T-cell (primary cell): ENCODE results near the gene VWF. TPM values are rescaled to one million over a fixed set of nuclear protein-coding genes. Genes with fewer than 3 reads are reported as not detected.
"Not testable (repeated sequence)": the region's sequence is repeated elsewhere in the genome, so short reads cannot be mapped to it uniquely, and the experiment has no call there.

ENCODE experiments used
- ATAC-seq, 4 experiments: fragments of 200-7000 bp in 3 of 4; fragments of 150-1000 bp in 1 of 4; cut with Tn5 transposase; replicated peaks in 1 of 4; 1 replicate in 3 of 4; 2 replicates in 1 of 4; pipeline ENCODE4 v1.10.0; 2021; ENCODE audit warnings: moderate library complexity in 3 of 4, mild to moderate bottlenecking in 2 of 4, moderate number of reproducible peaks in 1 of 4
- CTCF ChIA-PET, 2 donors: fragments of 300-600 bp; sonication (Branson Sonifier 250); formaldehyde crosslinking; loops; one replicate each; lab custom pipeline; 2022; ENCODE audit warnings: antibody characterized with exemption in 2 of 2; lab: Charles Lee
- POLR2A ChIA-PET, 2 donors: fragments of 300-600 bp; sonication (Branson Sonifier 250); formaldehyde crosslinking; loops; one replicate each; lab custom pipeline; 2022; ENCODE audit warnings: antibody characterized with exemption in 2 of 2; lab: Charles Lee
- DNase-seq, 35 experiments: peaks; one replicate each; pipeline versions ENCODE4 v3.0.0 to v3.0.0-alpha.2; 2013 to 2023
- H3K27ac ChIP-seq: one replicate; pipeline ENCODE4 v1.5.1; 2013; ENCODE audit warnings: low read length
- H3K27me3 ChIP-seq, 2 experiments: replicated peaks in 1 of 2; 1 replicate in 1 of 2; 2 replicates in 1 of 2; pipeline versions ENCODE4 v1.6.1 to v1.7.0; 2013; ENCODE audit warnings: low read length in 1 of 2, mixed read lengths in 1 of 2; ENCODE audit not compliant: control insufficient read depth in 2 of 2, insufficient read depth in 2 of 2; ENCODE audit errors: extremely low read depth in 1 of 2
- H3K36me3 ChIP-seq, 2 donors: 1 replicate in 1 of 2; 2 replicates in 1 of 2; pipeline versions ENCODE4 v1.6.1 to v1.7.0; 2013; ENCODE audit warnings: low read length in 1 of 2; ENCODE audit not compliant: control insufficient read depth in 2 of 2, insufficient read depth in 1 of 2; ENCODE audit errors: extremely low read depth in 1 of 2
- H3K4me1 ChIP-seq, 2 experiments: 1 replicate in 1 of 2; 2 replicates in 1 of 2; pipeline versions ENCODE4 v1.6.1 to v1.7.0; 2013; ENCODE audit warnings: low read length in 2 of 2, mixed read lengths in 1 of 2; ENCODE audit not compliant: insufficient read depth in 2 of 2, control insufficient read depth in 1 of 2; ENCODE audit errors: extremely low read depth in 1 of 2
- H3K4me3 ChIP-seq, 2 donors: 1 replicate in 1 of 2; 2 replicates in 1 of 2; pipeline versions ENCODE4 v1.5.1 to v1.7.0; 2013; ENCODE audit warnings: mild to moderate bottlenecking in 2 of 2, low read length in 1 of 2, moderate library complexity in 1 of 2; ENCODE audit not compliant: control insufficient read depth in 1 of 2; ENCODE audit errors: extremely low read depth in 1 of 2
- H3K9me3 ChIP-seq: 2 replicates; pipeline ENCODE4 v1.7.0; 2013
- H3K27ac Mint-ChIP-seq, 2 donors: one replicate each; pipeline ENCODE4 v1.8.0; 2020 to 2021; ENCODE audit warnings: mild to moderate bottlenecking in 2 of 2, mixed read lengths in 2 of 2
- H3K27me3 Mint-ChIP-seq, 2 donors: one replicate each; pipeline ENCODE4 v1.8.0; 2021 to 2022; ENCODE audit warnings: mixed read lengths in 2 of 2
- H3K36me3 Mint-ChIP-seq: one replicate; pipeline ENCODE4 v1.8.0; 2021; ENCODE audit warnings: mixed read lengths
- H3K4me1 Mint-ChIP-seq, 3 donors: one replicate each; pipeline ENCODE4 v1.8.0; 2020 to 2022; ENCODE audit warnings: mixed read lengths in 3 of 3, mild to moderate bottlenecking in 1 of 3
- H3K4me3 Mint-ChIP-seq, 3 donors: one replicate each; pipeline ENCODE4 v1.8.0; 2020 to 2022; ENCODE audit warnings: mild to moderate bottlenecking in 3 of 3, mixed read lengths in 3 of 3, moderate library complexity in 3 of 3
- H3K9me3 Mint-ChIP-seq, 3 donors: one replicate each; pipeline ENCODE4 v1.8.0; 2020 to 2022; ENCODE audit warnings: mixed read lengths in 3 of 3
- WGBS: methylation state at CpG from one replicate; pipeline ENCODE4 v1.1.5; 2013; ENCODE audit warnings: missing lambda C conversion rate; ENCODE audit not compliant: insufficient coverage; 5-methylcytosine and 5-hydroxymethylcytosine counted together
- total RNA-seq, 35 experiments: library from RNA in 6 of 35; stranded (reverse) in 6 of 35; fragments of 120-200 nt in 1 of 35; gene quantifications; one replicate each; pipeline versions ENCODE4 v1.2.1 to v1.2.4 and lab custom pipeline; 2013 to 2026

The VWF gene
- total RNA-seq, 5 donors from 2014 or later (not counting 1 experiment from before 2014, with no cell fraction given), result 0.13 to 0.90 (median 0.74) TPM; not detected in 1

- H3K4me3 ChIP-seq, result no peak overlapping the region
- WGBS, result no CpG with 5 or more reads among the region's 3 CpGs
- H3K36me3 Mint-ChIP-seq, result no peaks in the 10 kb centered on the region
- H3K27ac ChIP-seq, result no peak overlapping the region
- H3K4me1 Mint-ChIP-seq, result peaks cover 0 to 3% (median 0%) of the 10 kb centered on the region in 3 donors
- H3K27me3 ChIP-seq, result peaks cover 0 to 7% of the 10 kb centered on the region in 2 experiments
- H3K9me3 Mint-ChIP-seq, result no peaks in the 10 kb centered on the region
- ChIA-PET CTCF (no interaction called here), POLR2A (interaction anchor here in 1 of 2 donors (0.7 kb wide), 1 partner anchor 182 kb away, joined by 4 read pairs; no protein-coding TSS in a partner anchor)
- no peaks in the 10 kb centered on the region for H3K9me3 ChIP-seq
- H3K27ac Mint-ChIP-seq, result no peak overlapping the region
- H3K27me3 Mint-ChIP-seq, result peaks cover 0 to 4% of the 10 kb centered on the region in 2 donors
- H3K36me3 ChIP-seq, result no peaks in the 10 kb centered on the region
- ATAC-seq (no peak), DNase-seq (no peak)
- H3K4me3 Mint-ChIP-seq, result no peak overlapping the region
- H3K4me1 ChIP-seq, result no peaks in the 10 kb centered on the region
These were observed 20.4 kb downstream of the VWF start for GRCh38 chr12:6104027-6104426.

- H3K27ac Mint-ChIP-seq, H3K4me1 Mint-ChIP-seq, H3K9me3 Mint-ChIP-seq, DNase-seq, POLR2A ChIA-PET, H3K36me3 Mint-ChIP-seq, H3K9me3 ChIP-seq, H3K27ac ChIP-seq, H3K4me3 Mint-ChIP-seq, H3K4me3 ChIP-seq, ATAC-seq, H3K36me3 ChIP-seq, H3K4me1 ChIP-seq: not testable (repeated sequence)
- no CpG with 5 or more reads among the region's 5 CpGs for WGBS
- H3K27me3 ChIP-seq, result peaks cover 0 to 15% of the 10 kb centered on the region in 2 experiments
- CTCF ChIA-PET, result interaction anchor here in 1 of 2 donors (0.5 to 0.9 kb wide), 2 partner anchors 111 to 183 kb away, joined by 3 to 4 read pairs; no protein-coding TSS in a partner anchor
- H3K27me3 Mint-ChIP-seq, result peaks cover 0 to 13% of the 10 kb centered on the region in 2 donors
These were observed 22.4 kb downstream of the VWF start for GRCh38 chr12:6102021-6102420.

- WGBS, result no CpG with 5 or more reads among the region's 2 CpGs
- Mint-ChIP-seq H3K4me1 (peaks cover 0 to 3% (median 0%) of the 10 kb centered on the region in 3 donors), H3K4me3 (no peak overlapping the region), H3K36me3 (no peaks in the 10 kb centered on the region), H3K9me3 (no peaks in the 10 kb centered on the region), H3K27ac (no peak overlapping the region), H3K27me3 (peaks cover 0 to 25% of the 10 kb centered on the region in 2 donors)
- no peaks in the 10 kb centered on the region for H3K4me1 ChIP-seq
- ATAC-seq (no peak), DNase-seq (no peak)
- H3K27ac ChIP-seq, result no peak overlapping the region
- H3K9me3 ChIP-seq, result no peaks in the 10 kb centered on the region
- H3K4me3 ChIP-seq, result no peak overlapping the region
- ChIA-PET CTCF (no interaction called here), POLR2A (no interaction called here)
- H3K36me3 ChIP-seq, result no peaks in the 10 kb centered on the region
- H3K27me3 ChIP-seq, result peaks cover 0 to 21% of the 10 kb centered on the region in 2 experiments
These were observed 25.2 kb downstream of the VWF start for GRCh38 chr12:6099316-6099715.

GRCh38 chr12:6097411-6097810 lies 27.1 kb downstream of the VWF start:
- Mint-ChIP-seq H3K4me1 (no peaks in the 10 kb centered on the region), H3K27me3 (peaks cover 0 to 36% of the 10 kb centered on the region in 2 donors), H3K9me3 (no peaks in the 10 kb centered on the region), H3K27ac (no peak overlapping the region), H3K36me3 (no peaks in the 10 kb centered on the region), H3K4me3 (no peak overlapping the region)
- H3K9me3 ChIP-seq, result no peaks in the 10 kb centered on the region
- no peak overlapping the region for H3K27ac ChIP-seq
- POLR2A ChIA-PET, result no interaction called here
- CTCF ChIA-PET, result no interaction called here
- no peak for ATAC-seq
- H3K4me3 ChIP-seq, result no peak overlapping the region
- no peaks in the 10 kb centered on the region for H3K36me3 ChIP-seq
- H3K27me3 ChIP-seq, result peaks cover 0 to 34% of the 10 kb centered on the region in 2 experiments
- H3K4me1 ChIP-seq, result no peaks in the 10 kb centered on the region
- DNase-seq, result no peak
- WGBS, result no CpG with 5 or more reads among the region's 3 CpGs

- CTCF ChIA-PET, result interaction anchor here in 1 of 2 donors (0.5 kb wide), 1 partner anchor 25 kb away, joined by 3 read pairs; no protein-coding TSS in a partner anchor
- Mint-ChIP-seq H3K9me3 (no peaks in the 10 kb centered on the region), H3K27ac (no peak overlapping the region), H3K36me3 (no peaks in the 10 kb centered on the region), H3K4me3 (no peak overlapping the region), H3K4me1 (no peaks in the 10 kb centered on the region), H3K27me3 (peaks cover 0 to 36% of the 10 kb centered on the region in 2 donors)
- no peak overlapping the region for H3K4me3 ChIP-seq
- H3K27me3 ChIP-seq, result peaks cover 0 to 37% of the 10 kb centered on the region in 2 experiments
- 75% methylated on average over 2 of the region's 3 CpGs for WGBS
- POLR2A ChIA-PET, result interaction anchor here in 1 of 2 donors (0.5 kb wide), 1 partner anchor 43 kb away, joined by 3 read pairs; no protein-coding TSS in a partner anchor
- H3K4me1 ChIP-seq, result no peaks in the 10 kb centered on the region
- no peak overlapping the region for H3K27ac ChIP-seq
- no peaks in the 10 kb centered on the region for H3K36me3 ChIP-seq
- DNase-seq (no peak), ATAC-seq (no peak)
- H3K9me3 ChIP-seq, result no peaks in the 10 kb centered on the region
These were observed 27.9 kb downstream of the VWF start for GRCh38 chr12:6096527-6096926.

- H3K27me3 Mint-ChIP-seq, result peaks cover 0 to 38% of the 10 kb centered on the region in 2 donors
- DNase-seq (no peak), ATAC-seq (no peak)
- CTCF ChIA-PET, result no interaction called here
- H3K4me3 Mint-ChIP-seq, result no peak overlapping the region
- no peaks in the 10 kb centered on the region for H3K36me3 ChIP-seq
- H3K27ac ChIP-seq, result no peak overlapping the region
- 33% methylated on average over 1 of the region's 4 CpGs for WGBS
- peaks cover 0 to 38% of the 10 kb centered on the region in 2 experiments for H3K27me3 ChIP-seq
- H3K4me3 ChIP-seq, result no peak overlapping the region
- peaks cover 0 to 8% (median 7%) of the 10 kb centered on the region in 3 donors for H3K4me1 Mint-ChIP-seq
- POLR2A ChIA-PET, result interaction anchor here in 1 of 2 donors (0.6 kb wide), 1 partner anchor 38 kb away, joined by 8 read pairs; no protein-coding TSS in a partner anchor
- H3K27ac Mint-ChIP-seq, result no peak overlapping the region
- no peaks in the 10 kb centered on the region for H3K9me3 Mint-ChIP-seq
- no peaks in the 10 kb centered on the region for H3K4me1 ChIP-seq
- H3K9me3 ChIP-seq, result no peaks in the 10 kb centered on the region
- no peaks in the 10 kb centered on the region for H3K36me3 Mint-ChIP-seq
These were observed 29.2 kb downstream of the VWF start for GRCh38 chr12:6095269-6095668.
